DMS114 treated with DMSO at 0.1 percent for 48 hours (cell line): ENCODE data around the gene ZNF397.

Experiments used
- DNase-seq: peaks from one replicate; lab custom pipeline; 2025; ENCODE audit not compliant: unreplicated experiment; lab: John Stamatoyannopoulos, UW

The ZNF397 gene

GRCh38 chr18:35245719-35246317 is 5.0 kb downstream of the ZNF397 start:
- DNase-seq = no peak

- DNase-seq = no peak
These were observed 6.0 kb downstream of the ZNF397 start for GRCh38 chr18:35246831-35247230.

GRCh38 chr18:35247412-35248249 is 6.8 kb downstream of the ZNF397 start:
- DNase-seq = no peak

- no peak for DNase-seq
These were observed 7.6 kb downstream of the ZNF397 start for GRCh38 chr18:35248429-35248828.

GRCh38 chr18:35252466-35252865 is 11.6 kb downstream of the ZNF397 start:
- DNase-seq = no peak

- no peak for DNase-seq
These were observed 12.9 kb downstream of the ZNF397 start for GRCh38 chr18:35253655-35254287.

- no peak for DNase-seq
These were observed 16.1 kb downstream of the ZNF397 start for GRCh38 chr18:35256947-35257346.

- DNase-seq = no peak
These were observed 23.6 kb downstream of the ZNF397 start for GRCh38 chr18:35264409-35264808.

GRCh38 chr18:35267161-35267651 is 26.4 kb downstream of the ZNF397 start:
- DNase-seq = no peak

GRCh38 chr18:35267809-35268208 is 27.0 kb downstream of the ZNF397 start:
- DNase-seq = no peak

GRCh38 chr18:35268821-35269220 is 28.0 kb downstream of the ZNF397 start:
- DNase-seq = no peak

- DNase-seq = no peak
These were observed 30.8 kb downstream of the ZNF397 start for GRCh38 chr18:35271656-35272055.

GRCh38 chr18:35276267-35276666 is 35.4 kb downstream of the ZNF397 start:
- no peak for DNase-seq

GRCh38 chr18:35277633-35278032 is 36.8 kb downstream of the ZNF397 start:
- DNase-seq = no peak

GRCh38 chr18:35278085-35278484 is 37.3 kb downstream of the ZNF397 start:
- no peak for DNase-seq

- no peak for DNase-seq
These were observed 38.1 kb downstream of the ZNF397 start for GRCh38 chr18:35278969-35279368.

GRCh38 chr18:35282353-35282752 is 41.5 kb downstream of the ZNF397 start:
- no peak for DNase-seq

- no peak for DNase-seq
These were observed 43.3 kb downstream of the ZNF397 start for GRCh38 chr18:35283923-35284794.

GRCh38 chr18:35284841-35285240 is 44.0 kb downstream of the ZNF397 start:
- no peak for DNase-seq

GRCh38 chr18:35289293-35289692 is 48.5 kb downstream of the ZNF397 start:
- DNase-seq = no peak

GRCh38 chr18:35289727-35290093 is 48.9 kb downstream of the ZNF397 start:
- no peak for DNase-seq
